ENCODE measurements around the gene SEMA7A.

The SEMA7A gene

GRCh38 chr15:74414603-74415338 lies 19.0 kb downstream of the SEMA7A start:
- peaks cover 3% of the 10 kb centered on the region for H3K4me1 ChIP-seq (ENCODE audit: control insufficient read depth, insufficient read depth, low read length)
- H3K36me3 ChIP-seq (ENCODE audit: control insufficient read depth, insufficient read depth, low read length): peaks cover 15% of the 10 kb centered on the region
- no peak overlapping the region for H3K27ac ChIP-seq (ENCODE audit: insufficient read depth, low read depth, low read length, poor library complexity, severe bottlenecking)
- H3K27me3 ChIP-seq (ENCODE audit: control insufficient read depth, insufficient read depth, low read length, poor library complexity, severe bottlenecking): no peaks in the 10 kb centered on the region
- H3K4me3 ChIP-seq (ENCODE audit: insufficient read depth, low read depth, low read length): no peak overlapping the region
- 94 to 96% methylated on average over 12 of the region's 12 CpGs for WGBS, 2 experiments
- H3K9me3 ChIP-seq (ENCODE audit: control insufficient read depth, low read length): no peaks in the 10 kb centered on the region

GRCh38 chr15:74414081-74414580 lies 19.6 kb downstream of the SEMA7A start:
- H3K27ac ChIP-seq (ENCODE audit: insufficient read depth, low read depth, low read length, poor library complexity, severe bottlenecking): no peak overlapping the region
- no peak overlapping the region for H3K4me3 ChIP-seq (ENCODE audit: insufficient read depth, low read depth, low read length)
- WGBS, 2 experiments: 89 to 96% methylated on average over 5 of the region's 5 CpGs
- H3K36me3 ChIP-seq (ENCODE audit: control insufficient read depth, insufficient read depth, low read length): peaks cover 15% of the 10 kb centered on the region
- H3K27me3 ChIP-seq (ENCODE audit: control insufficient read depth, insufficient read depth, low read length, poor library complexity, severe bottlenecking): no peaks in the 10 kb centered on the region
- no peaks in the 10 kb centered on the region for H3K9me3 ChIP-seq (ENCODE audit: control insufficient read depth, low read length)
- H3K4me1 ChIP-seq (ENCODE audit: control insufficient read depth, insufficient read depth, low read length): peaks cover 3% of the 10 kb centered on the region

- Histone ChIP-seq H3K27ac (ENCODE audit: insufficient read depth, low read depth, low read length, poor library complexity, severe bottlenecking) (no peak overlapping the region), H3K36me3 (ENCODE audit: control insufficient read depth, insufficient read depth, low read length) (peaks cover 15% of the 10 kb centered on the region), H3K4me1 (ENCODE audit: control insufficient read depth, insufficient read depth, low read length) (peaks cover 4% of the 10 kb centered on the region), H3K4me3 (ENCODE audit: insufficient read depth, low read depth, low read length) (no peak overlapping the region), H3K9me3 (ENCODE audit: control insufficient read depth, low read length) (no peaks in the 10 kb centered on the region), H3K27me3 (ENCODE audit: control insufficient read depth, insufficient read depth, low read length, poor library complexity, severe bottlenecking) (no peaks in the 10 kb centered on the region)
- WGBS, 2 experiments: 90 to 92% methylated on average over 9 of the region's 9 CpGs
These were observed 20.2 kb downstream of the SEMA7A start for GRCh38 chr15:74413350-74414080.

GRCh38 chr15:74412159-74412558 lies 21.6 kb downstream of the SEMA7A start:
- Histone ChIP-seq H3K27ac (ENCODE audit: insufficient read depth, low read depth, low read length, poor library complexity, severe bottlenecking) (no peak overlapping the region), H3K27me3 (ENCODE audit: control insufficient read depth, insufficient read depth, low read length, poor library complexity, severe bottlenecking) (no peaks in the 10 kb centered on the region), H3K4me1 (ENCODE audit: control insufficient read depth, insufficient read depth, low read length) (peaks cover 16% of the 10 kb centered on the region), H3K36me3 (ENCODE audit: control insufficient read depth, insufficient read depth, low read length) (peaks cover 15% of the 10 kb centered on the region), H3K4me3 (ENCODE audit: insufficient read depth, low read depth, low read length) (no peak overlapping the region), H3K9me3 (ENCODE audit: control insufficient read depth, low read length) (no peaks in the 10 kb centered on the region)
- WGBS, 2 experiments: 76 to 89% methylated on average over 6 of the region's 6 CpGs

DNA sequence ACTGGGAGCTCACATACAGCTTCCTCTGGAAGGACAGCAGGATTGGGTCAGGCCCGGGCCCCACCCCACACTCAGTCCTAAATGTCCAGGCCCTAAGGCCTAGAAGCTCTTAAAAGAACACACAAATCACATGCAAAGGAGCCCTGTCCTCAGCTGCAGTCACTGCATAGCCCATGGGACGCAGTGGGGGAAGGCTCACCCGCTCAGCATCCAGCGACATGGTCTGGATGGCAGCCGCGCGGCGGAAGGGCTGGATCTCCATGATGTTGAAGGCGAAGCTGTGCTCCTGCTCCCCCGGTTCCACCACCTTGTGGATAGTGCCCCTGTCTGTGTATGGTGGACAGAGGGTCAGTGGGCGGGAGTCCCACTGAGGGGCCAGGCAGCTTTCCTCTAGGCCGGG lies 22.1 kb downstream of the SEMA7A start:
- Histone ChIP-seq H3K4me1 (ENCODE audit: control insufficient read depth, insufficient read depth, low read length) (peaks cover 21% of the 10 kb centered on the region), H3K27ac (ENCODE audit: insufficient read depth, low read depth, low read length, poor library complexity, severe bottlenecking) (no peak overlapping the region), H3K9me3 (ENCODE audit: control insufficient read depth, low read length) (no peaks in the 10 kb centered on the region), H3K27me3 (ENCODE audit: control insufficient read depth, insufficient read depth, low read length, poor library complexity, severe bottlenecking) (no peaks in the 10 kb centered on the region), H3K4me3 (ENCODE audit: insufficient read depth, low read depth, low read length) (no peak overlapping the region), H3K36me3 (ENCODE audit: control insufficient read depth, insufficient read depth, low read length) (peaks cover 15% of the 10 kb centered on the region)
- WGBS, 2 experiments: 95 to 96% methylated on average over 12 of the region's 12 CpGs

DNA sequence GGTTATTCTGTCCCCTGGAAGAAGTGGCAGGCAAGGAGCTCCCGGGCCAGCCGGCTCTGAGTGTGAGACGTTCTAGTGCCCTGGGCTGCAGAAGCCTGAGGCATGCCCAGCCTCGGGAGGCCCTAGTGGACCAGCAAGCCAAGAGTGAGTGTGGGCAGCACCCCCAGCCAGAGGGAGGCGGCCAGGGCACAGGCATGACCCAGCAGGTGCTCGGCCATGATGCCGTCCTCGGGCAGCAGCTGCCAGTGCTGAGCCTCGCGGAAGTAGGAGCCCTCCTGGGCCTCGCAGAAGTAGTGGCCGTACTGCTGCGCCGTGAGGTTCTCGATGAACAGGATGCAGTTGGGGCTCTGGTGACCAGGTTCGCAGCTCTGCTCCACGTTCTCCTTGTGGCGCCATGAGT lies 23.3 kb downstream of the SEMA7A start:
- peaks cover 25% of the 10 kb centered on the region for H3K4me1 ChIP-seq (ENCODE audit: control insufficient read depth, insufficient read depth, low read length)
- H3K36me3 ChIP-seq (ENCODE audit: control insufficient read depth, insufficient read depth, low read length): peaks cover 13% of the 10 kb centered on the region
- H3K27me3 ChIP-seq (ENCODE audit: control insufficient read depth, insufficient read depth, low read length, poor library complexity, severe bottlenecking): no peaks in the 10 kb centered on the region
- H3K27ac ChIP-seq (ENCODE audit: insufficient read depth, low read depth, low read length, poor library complexity, severe bottlenecking): no peak overlapping the region
- no peak overlapping the region for H3K4me3 ChIP-seq (ENCODE audit: insufficient read depth, low read depth, low read length)
- no peaks in the 10 kb centered on the region for H3K9me3 ChIP-seq (ENCODE audit: control insufficient read depth, low read length)
- WGBS, 2 experiments: 95% methylated on average over 18 of the region's 18 CpGs

DNA sequence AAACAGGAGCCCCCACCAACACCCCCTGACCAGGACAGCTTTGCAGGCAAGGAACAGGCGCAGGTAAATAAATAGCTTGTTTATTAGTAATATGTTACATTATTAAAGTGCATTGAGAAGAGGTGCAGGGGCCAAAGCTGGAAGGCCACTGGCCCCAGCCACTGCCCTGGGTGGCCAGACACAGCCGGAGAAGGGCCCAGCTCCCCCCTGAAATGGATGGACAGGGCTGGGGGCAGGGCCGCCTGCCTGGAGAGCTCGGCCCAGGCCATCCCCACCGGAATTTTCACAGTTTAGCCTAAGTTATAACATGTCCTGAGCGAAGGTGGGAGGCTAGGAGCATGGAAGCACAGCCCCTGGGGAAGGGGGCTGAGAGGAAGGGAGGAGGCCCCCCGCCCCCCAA lies 24.5 kb downstream of the SEMA7A start:
- Histone ChIP-seq H3K4me3 (ENCODE audit: insufficient read depth, low read depth, low read length) (no peak overlapping the region), H3K4me1 (ENCODE audit: control insufficient read depth, insufficient read depth, low read length) (peaks cover 25% of the 10 kb centered on the region), H3K36me3 (ENCODE audit: control insufficient read depth, insufficient read depth, low read length) (peaks cover 5% of the 10 kb centered on the region), H3K9me3 (ENCODE audit: control insufficient read depth, low read length) (no peaks in the 10 kb centered on the region), H3K27me3 (ENCODE audit: control insufficient read depth, insufficient read depth, low read length, poor library complexity, severe bottlenecking) (no peaks in the 10 kb centered on the region), H3K27ac (ENCODE audit: insufficient read depth, low read depth, low read length, poor library complexity, severe bottlenecking) (no peak overlapping the region)
- 83 to 90% methylated on average over 6 to 7 of the region's 7 CpGs for WGBS, 2 experiments

GRCh38 chr15:74408815-74409214 lies 24.9 kb downstream of the SEMA7A start:
- WGBS, 2 experiments: 84% methylated on average over 7 of the region's 7 CpGs

GRCh38 chr15:74408385-74408784 lies 25.4 kb downstream of the SEMA7A start:
- Histone ChIP-seq H3K9me3 (ENCODE audit: control insufficient read depth, low read length) (no peaks in the 10 kb centered on the region), H3K36me3 (ENCODE audit: control insufficient read depth, insufficient read depth, low read length) (peaks cover 5% of the 10 kb centered on the region), H3K4me1 (ENCODE audit: control insufficient read depth, insufficient read depth, low read length) (peaks cover 31% of the 10 kb centered on the region), H3K27me3 (ENCODE audit: control insufficient read depth, insufficient read depth, low read length, poor library complexity, severe bottlenecking) (no peaks in the 10 kb centered on the region), H3K27ac (ENCODE audit: insufficient read depth, low read depth, low read length, poor library complexity, severe bottlenecking) (no peak overlapping the region), H3K4me3 (ENCODE audit: insufficient read depth, low read depth, low read length) (no peak overlapping the region)
- WGBS, 2 experiments: 90 to 91% methylated on average over 2 of the region's 2 CpGs

More at GRCh38 chr15:74408815-74409214, 24.9 kb downstream of the SEMA7A start:
- no peak overlapping the region for H3K4me3 ChIP-seq (ENCODE audit: insufficient read depth, low read depth, low read length)
- peaks cover 5% of the 10 kb centered on the region for H3K36me3 ChIP-seq (ENCODE audit: control insufficient read depth, insufficient read depth, low read length)
- H3K9me3 ChIP-seq (ENCODE audit: control insufficient read depth, low read length): no peaks in the 10 kb centered on the region
- no peaks in the 10 kb centered on the region for H3K27me3 ChIP-seq (ENCODE audit: control insufficient read depth, insufficient read depth, low read length, poor library complexity, severe bottlenecking)
- H3K27ac ChIP-seq (ENCODE audit: insufficient read depth, low read depth, low read length, poor library complexity, severe bottlenecking): no peak overlapping the region
- H3K4me1 ChIP-seq (ENCODE audit: control insufficient read depth, insufficient read depth, low read length): peaks cover 28% of the 10 kb centered on the region

- Histone ChIP-seq H3K27me3 (ENCODE audit: control insufficient read depth, insufficient read depth, low read length, poor library complexity, severe bottlenecking) (no peaks in the 10 kb centered on the region), H3K27ac (ENCODE audit: insufficient read depth, low read depth, low read length, poor library complexity, severe bottlenecking) (peak overlapping the region; percentile 47), H3K36me3 (ENCODE audit: control insufficient read depth, insufficient read depth, low read length) (peaks cover 5% of the 10 kb centered on the region)
These were observed 26.6 kb downstream of the SEMA7A start for GRCh38 chr15:74406992-74407705.

More at GRCh38 chr15:74406992-74407705, 26.6 kb downstream of the SEMA7A start:
- H3K4me1 ChIP-seq (ENCODE audit: control insufficient read depth, insufficient read depth, low read length): peaks cover 31% of the 10 kb centered on the region
- H3K4me3 ChIP-seq (ENCODE audit: insufficient read depth, low read depth, low read length): no peak overlapping the region
- H3K9me3 ChIP-seq (ENCODE audit: control insufficient read depth, low read length): no peaks in the 10 kb centered on the region
- WGBS, 2 experiments: 25 to 29% methylated on average over 12 of the region's 12 CpGs

Data from ectodermal cell (in vitro differentiated cells).